OCI-LY7 (cell line): ENCODE results near the gene MLLT10.

ENCODE experiments used
- CTCF ChIP-seq: fragments of 200-600 bp; sonication (generic); conservative IDR thresholded peaks from 2 replicates; pipeline ENCODE4 v1.5.1; 2014; ENCODE audit warnings: mild to moderate bottlenecking, antibody characterized with exemption, low read length, moderate library complexity, mixed read lengths
- EZH2phosphoT487 ChIP-seq: fragments of 200-600 bp; sonication (generic); IDR thresholded peaks from 2 replicates; pipeline ENCODE4 v1.6.1; 2018; ENCODE audit warnings: low read depth, borderline replicate concordance, mild to moderate bottlenecking, mixed run types, antibody characterized with exemption, low read length, moderate library complexity, mixed read lengths

GRCh38 chr10:21508706-21509331, 25.2 kb upstream of the MLLT10 start:
- no peak for TF ChIP-seq EZH2phosphoT487
- no peak for TF ChIP-seq CTCF
